ENCODE results near the gene HTN1. TPM values are rescaled to one million over a fixed set of nuclear protein-coding genes. Genes with fewer than 3 reads are reported as not detected.
"Not testable (repeated sequence)": the region's sequence is repeated elsewhere in the genome, so short reads cannot be mapped to it uniquely, and the experiment has no call there.

Gene HTN1
- polyA plus RNA-seq, 1 donor (not counting 4 experiments of a cell fraction or from before 2014, with no cell fraction given) = not detected

- TF ChIP-seq, protein P1, sequence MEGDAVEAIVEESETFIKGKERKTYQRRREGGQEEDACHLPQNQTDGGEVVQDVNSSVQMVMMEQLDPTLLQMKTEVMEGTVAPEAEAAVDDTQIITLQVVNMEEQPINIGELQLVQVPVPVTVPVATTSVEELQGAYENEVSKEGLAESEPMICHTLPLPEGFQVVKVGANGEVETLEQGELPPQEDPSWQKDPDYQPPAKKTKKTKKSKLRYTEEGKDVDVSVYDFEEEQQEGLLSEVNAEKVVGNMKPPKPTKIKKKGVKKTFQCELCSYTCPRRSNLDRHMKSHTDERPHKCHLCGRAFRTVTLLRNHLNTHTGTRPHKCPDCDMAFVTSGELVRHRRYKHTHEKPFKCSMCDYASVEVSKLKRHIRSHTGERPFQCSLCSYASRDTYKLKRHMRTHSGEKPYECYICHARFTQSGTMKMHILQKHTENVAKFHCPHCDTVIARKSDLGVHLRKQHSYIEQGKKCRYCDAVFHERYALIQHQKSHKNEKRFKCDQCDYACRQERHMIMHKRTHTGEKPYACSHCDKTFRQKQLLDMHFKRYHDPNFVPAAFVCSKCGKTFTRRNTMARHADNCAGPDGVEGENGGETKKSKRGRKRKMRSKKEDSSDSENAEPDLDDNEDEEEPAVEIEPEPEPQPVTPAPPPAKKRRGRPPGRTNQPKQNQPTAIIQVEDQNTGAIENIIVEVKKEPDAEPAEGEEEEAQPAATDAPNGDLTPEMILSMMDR (optimal IDR thresholded peaks at IDR 0.05 in 1 of 3, IDR thresholded peaks at IDR 0.05 in 1 of 3, conservative IDR thresholded peaks at IDR 0.05 in 1 of 3; ENCODE audit: extremely low read depth in 1 of 3, insufficient read depth in 2 of 3, low read length in 3 of 3) = no peak
- no peak for TF ChIP-seq EZH2 (IDR thresholded peaks at IDR 0.05; ENCODE audit: low read length)
- Histone ChIP-seq H3K36me3 (ENCODE audit: control insufficient read depth in 2 of 2, extremely low read depth in 1 of 2, insufficient read depth in 2 of 2, low read length in 2 of 2) (no peaks in the 10 kb centered on the region), H3K27ac (ENCODE audit: control insufficient read depth, insufficient read depth, low read length) (no peak overlapping the region), H4K20me1 (ENCODE audit: control insufficient read depth, extremely low read depth, insufficient read depth, low read length) (no peaks in the 10 kb centered on the region), H2AFZ (ENCODE audit: control insufficient read depth, low read length) (no peak overlapping the region), H3K27me3 (ENCODE audit: control insufficient read depth, extremely low read depth, insufficient read depth, low read length) (no peaks in the 10 kb centered on the region), H3K9me1 (ENCODE audit: control insufficient read depth, extremely low read depth, insufficient read depth, low read length) (no peaks in the 10 kb centered on the region), H3K4me2 (ENCODE audit: control insufficient read depth, extremely low read depth, insufficient read depth, low read depth, low read length) (no peak overlapping the region), H3K9me3 (ENCODE audit: control insufficient read depth, low read depth, low read length) (no peaks in the 10 kb centered on the region), H3K4me3 (ENCODE audit: control insufficient read depth in 2 of 3, extremely low read depth in 1 of 3, insufficient read depth in 2 of 3, low read depth in 1 of 3, low read length in 3 of 3) (no peak overlapping the region), H3K79me2 (ENCODE audit: control insufficient read depth, insufficient read depth, low read length) (no peaks in the 10 kb centered on the region), H3K4me1 (ENCODE audit: control insufficient read depth, extremely low read depth, insufficient read depth, low read length) (no peaks in the 10 kb centered on the region), H3K9ac (ENCODE audit: control insufficient read depth, extremely low read depth, insufficient read depth, low read length) (no peak overlapping the region)
- FAIRE-seq (no peak), DNase-seq (ENCODE audit: low read depth, low spot score) (no peak)
- dilution Hi-C loops (cut with MboI; ENCODE audit: extremely low pct_ligation_motif_present, low sequenced_read_pairs) = no loop called here
Observed at GRCh38 chr4:70023218-70023617, 27.0 kb upstream of the HTN1 start.

DNA sequence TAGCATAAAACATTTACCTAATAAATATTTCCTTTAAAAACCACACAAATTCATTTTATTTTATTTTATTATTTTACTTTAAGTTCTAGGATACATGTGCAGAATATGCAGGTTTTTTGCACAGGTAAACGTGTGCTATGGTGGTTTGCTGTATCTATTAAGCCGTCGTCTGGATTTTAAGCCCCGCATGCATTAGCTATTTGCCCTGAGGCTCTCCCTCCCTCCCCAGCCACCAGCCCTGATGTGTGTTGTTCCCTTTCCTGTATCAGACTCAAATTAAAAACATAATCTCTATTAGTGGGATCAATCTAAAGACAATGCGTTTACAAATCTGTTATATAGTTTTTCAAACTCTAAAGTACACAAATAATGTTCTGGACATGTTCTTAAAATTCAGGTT is 23.2 kb upstream of the HTN1 start:
- Histone ChIP-seq H3K9me1 (ENCODE audit: control insufficient read depth, extremely low read depth, insufficient read depth, low read length) (no peaks in the 10 kb centered on the region), H3K4me3 (ENCODE audit: control insufficient read depth in 2 of 3, extremely low read depth in 1 of 3, insufficient read depth in 2 of 3, low read depth in 1 of 3, low read length in 3 of 3) (no peak overlapping the region), H3K9me3 (ENCODE audit: control insufficient read depth, low read depth, low read length) (no peaks in the 10 kb centered on the region), H4K20me1 (ENCODE audit: control insufficient read depth, extremely low read depth, insufficient read depth, low read length) (no peaks in the 10 kb centered on the region), H3K79me2 (ENCODE audit: control insufficient read depth, insufficient read depth, low read length) (no peaks in the 10 kb centered on the region), H3K4me2 (ENCODE audit: control insufficient read depth, extremely low read depth, insufficient read depth, low read depth, low read length) (no peak overlapping the region), H3K9ac (ENCODE audit: control insufficient read depth, extremely low read depth, insufficient read depth, low read length) (no peak overlapping the region), H3K27ac (ENCODE audit: control insufficient read depth, insufficient read depth, low read length) (no peak overlapping the region), H3K27me3 (ENCODE audit: control insufficient read depth, extremely low read depth, insufficient read depth, low read length) (no peaks in the 10 kb centered on the region), H3K4me1 (ENCODE audit: control insufficient read depth, extremely low read depth, insufficient read depth, low read length) (no peaks in the 10 kb centered on the region), H2AFZ (ENCODE audit: control insufficient read depth, low read length) (no peak overlapping the region), H3K36me3 (ENCODE audit: control insufficient read depth in 2 of 2, extremely low read depth in 1 of 2, insufficient read depth in 2 of 2, low read length in 2 of 2) (no peaks in the 10 kb centered on the region)
- TF ChIP-seq EZH2 (IDR thresholded peaks at IDR 0.05; ENCODE audit: low read length) = no peak
- TF ChIP-seq, protein P1 (optimal IDR thresholded peaks at IDR 0.05 in 1 of 3, IDR thresholded peaks at IDR 0.05 in 1 of 3, conservative IDR thresholded peaks at IDR 0.05 in 1 of 3; ENCODE audit: extremely low read depth in 1 of 3, insufficient read depth in 2 of 3, low read length in 3 of 3) = no peak
- DNase-seq (ENCODE audit: low read depth, low spot score) (no peak), FAIRE-seq (no peak)
- dilution Hi-C loops (cut with MboI; ENCODE audit: extremely low pct_ligation_motif_present, low sequenced_read_pairs) = no loop called here

GRCh38 chr4:70028159-70028558 is 22.1 kb upstream of the HTN1 start, which contains the start of gene HTN3:
HTN3 (plus strand) TSS chr4:70028459; CDS start chr4:70030741, 2,282 bp downstream.
- H3K27ac ChIP-seq (ENCODE audit: control insufficient read depth, insufficient read depth, low read length); H3K9me1 ChIP-seq (ENCODE audit: control insufficient read depth, extremely low read depth, insufficient read depth, low read length); H3K4me2 ChIP-seq (ENCODE audit: control insufficient read depth, extremely low read depth, insufficient read depth, low read depth, low read length); H3K79me2 ChIP-seq (ENCODE audit: control insufficient read depth, insufficient read depth, low read length); H3K4me3 ChIP-seq (ENCODE audit: control insufficient read depth in 2 of 3, extremely low read depth in 1 of 3, insufficient read depth in 2 of 3, low read depth in 1 of 3, low read length in 3 of 3); H4K20me1 ChIP-seq (ENCODE audit: control insufficient read depth, extremely low read depth, insufficient read depth, low read length); H2AFZ ChIP-seq (ENCODE audit: control insufficient read depth, low read length); H3K27me3 ChIP-seq (ENCODE audit: control insufficient read depth, extremely low read depth, insufficient read depth, low read length); H3K9ac ChIP-seq (ENCODE audit: control insufficient read depth, extremely low read depth, insufficient read depth, low read length); H3K4me1 ChIP-seq (ENCODE audit: control insufficient read depth, extremely low read depth, insufficient read depth, low read length); DNase-seq (ENCODE audit: low read depth, low spot score); H3K36me3 ChIP-seq (ENCODE audit: control insufficient read depth in 2 of 2, extremely low read depth in 1 of 2, insufficient read depth in 2 of 2, low read length in 2 of 2); H3K9me3 ChIP-seq (ENCODE audit: control insufficient read depth, low read depth, low read length); dilution Hi-C loops (cut with MboI; ENCODE audit: extremely low pct_ligation_motif_present, low sequenced_read_pairs): not testable (repeated sequence)
- peak; percentile 13 for FAIRE-seq

DNA sequence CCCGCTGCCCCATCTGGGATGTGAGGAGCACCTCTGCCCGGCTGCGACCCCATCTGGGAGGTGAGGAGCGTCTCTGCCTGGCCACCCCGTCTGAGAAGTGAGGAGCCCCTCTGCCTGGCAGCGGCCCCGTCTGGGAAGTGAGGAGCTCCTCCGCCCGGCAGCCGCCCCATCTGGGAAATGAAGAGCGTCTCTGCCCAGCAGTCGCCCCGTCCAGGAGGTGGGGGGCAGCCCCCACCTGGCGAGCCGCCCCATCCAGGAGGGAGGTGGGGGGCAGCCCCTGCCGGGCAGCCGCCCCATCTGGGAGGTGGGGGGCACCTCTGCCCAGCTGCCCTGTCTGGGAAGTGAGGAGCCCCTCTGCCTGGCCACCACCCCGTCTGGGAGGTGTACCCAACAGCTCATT is 12.7 kb upstream of the HTN1 start:
- H3K4me2 ChIP-seq (ENCODE audit: control insufficient read depth, extremely low read depth, insufficient read depth, low read depth, low read length); H3K4me1 ChIP-seq (ENCODE audit: control insufficient read depth, extremely low read depth, insufficient read depth, low read length); H3K9me1 ChIP-seq (ENCODE audit: control insufficient read depth, extremely low read depth, insufficient read depth, low read length); dilution Hi-C loops (cut with MboI; ENCODE audit: extremely low pct_ligation_motif_present, low sequenced_read_pairs); H3K79me2 ChIP-seq (ENCODE audit: control insufficient read depth, insufficient read depth, low read length); FAIRE-seq; H3K36me3 ChIP-seq (ENCODE audit: control insufficient read depth in 2 of 2, extremely low read depth in 1 of 2, insufficient read depth in 2 of 2, low read length in 2 of 2); H3K9ac ChIP-seq (ENCODE audit: control insufficient read depth, extremely low read depth, insufficient read depth, low read length); H3K4me3 ChIP-seq (ENCODE audit: control insufficient read depth in 2 of 3, extremely low read depth in 1 of 3, insufficient read depth in 2 of 3, low read depth in 1 of 3, low read length in 3 of 3); H4K20me1 ChIP-seq (ENCODE audit: control insufficient read depth, extremely low read depth, insufficient read depth, low read length); DNase-seq (ENCODE audit: low read depth, low spot score); H3K27me3 ChIP-seq (ENCODE audit: control insufficient read depth, extremely low read depth, insufficient read depth, low read length); H3K9me3 ChIP-seq (ENCODE audit: control insufficient read depth, low read depth, low read length); H2AFZ ChIP-seq (ENCODE audit: control insufficient read depth, low read length); H3K27ac ChIP-seq (ENCODE audit: control insufficient read depth, insufficient read depth, low read length): not testable (repeated sequence)

All from keratinocyte (primary cell).